ENCODE measurements around the gene SLC6A18. TPM values are rescaled to one million over a fixed set of nuclear protein-coding genes. Genes with fewer than 3 reads are reported as not detected.

SLC6A18 gene
- total and polyA plus RNA-seq, 8 donors, result 0.14 TPM; not detected in 7

DNA sequence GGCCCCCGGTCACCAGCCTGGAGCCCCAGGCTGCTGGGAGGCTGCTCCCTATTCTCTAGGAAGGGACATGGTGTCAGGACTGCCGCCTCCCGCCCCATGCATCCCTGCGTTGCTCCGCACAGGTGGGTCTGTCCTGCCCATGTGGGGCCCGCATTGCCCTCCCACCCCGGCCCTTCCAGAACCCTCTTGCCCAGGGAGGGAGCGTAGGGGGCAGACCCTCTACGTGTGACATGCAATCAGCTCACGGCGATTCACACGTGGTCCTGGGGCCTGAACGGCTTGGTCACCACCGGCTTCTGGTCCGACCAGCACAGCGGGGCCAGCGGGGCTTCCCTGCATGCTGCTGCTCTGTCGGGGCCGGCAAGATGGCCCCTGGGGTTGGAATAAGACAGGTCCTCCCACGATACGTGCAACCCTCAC lies 14.3 kb upstream of the SLC6A18 start:
- ATAC-seq (no peak), FAIRE-seq (no peak), DNase-seq (peak in 2 of 6 donors; percentile 8 to 58)
- no peak overlapping the region for H3K27ac ChIP-seq
- H3K27me3 ChIP-seq, result no peaks in the 10 kb centered on the region
- TF ChIP-seq, protein P1, sequence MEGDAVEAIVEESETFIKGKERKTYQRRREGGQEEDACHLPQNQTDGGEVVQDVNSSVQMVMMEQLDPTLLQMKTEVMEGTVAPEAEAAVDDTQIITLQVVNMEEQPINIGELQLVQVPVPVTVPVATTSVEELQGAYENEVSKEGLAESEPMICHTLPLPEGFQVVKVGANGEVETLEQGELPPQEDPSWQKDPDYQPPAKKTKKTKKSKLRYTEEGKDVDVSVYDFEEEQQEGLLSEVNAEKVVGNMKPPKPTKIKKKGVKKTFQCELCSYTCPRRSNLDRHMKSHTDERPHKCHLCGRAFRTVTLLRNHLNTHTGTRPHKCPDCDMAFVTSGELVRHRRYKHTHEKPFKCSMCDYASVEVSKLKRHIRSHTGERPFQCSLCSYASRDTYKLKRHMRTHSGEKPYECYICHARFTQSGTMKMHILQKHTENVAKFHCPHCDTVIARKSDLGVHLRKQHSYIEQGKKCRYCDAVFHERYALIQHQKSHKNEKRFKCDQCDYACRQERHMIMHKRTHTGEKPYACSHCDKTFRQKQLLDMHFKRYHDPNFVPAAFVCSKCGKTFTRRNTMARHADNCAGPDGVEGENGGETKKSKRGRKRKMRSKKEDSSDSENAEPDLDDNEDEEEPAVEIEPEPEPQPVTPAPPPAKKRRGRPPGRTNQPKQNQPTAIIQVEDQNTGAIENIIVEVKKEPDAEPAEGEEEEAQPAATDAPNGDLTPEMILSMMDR (IDR thresholded peaks at IDR 0.05), result no peak
- WGBS, 2 donors, result 82 to 86% methylated on average over 21 of the region's 21 CpGs
- no peaks in the 10 kb centered on the region for H3K36me3 ChIP-seq
- H3K9me3 ChIP-seq, result no peaks in the 10 kb centered on the region
- intact Hi-C loops (cut with DNase I), result no loop called here
- no peaks in the 10 kb centered on the region for H3K4me1 ChIP-seq
- no peak overlapping the region for H3K4me3 ChIP-seq

DNA sequence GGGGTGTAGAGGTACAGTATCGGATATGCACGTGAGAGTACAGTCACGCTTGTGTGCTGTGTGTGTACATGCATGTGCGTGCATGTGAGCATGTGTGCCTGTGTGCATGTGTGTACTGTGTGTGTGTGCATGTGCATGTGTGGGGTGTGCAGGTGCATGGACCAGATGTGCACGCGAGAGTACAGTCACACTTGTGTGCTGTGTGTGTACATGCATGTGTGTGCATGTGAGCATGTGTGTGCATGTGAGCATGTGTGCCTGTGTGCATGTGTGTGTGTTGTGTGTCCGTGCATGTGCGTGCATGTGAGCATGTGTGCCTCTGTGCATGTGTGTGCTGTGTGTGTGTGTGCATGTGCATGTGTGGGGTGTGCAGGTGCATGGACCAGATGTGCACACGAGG lies 13.5 kb upstream of the SLC6A18 start:
- H3K4me3 ChIP-seq, result no peak overlapping the region
- ATAC-seq (no peak), DNase-seq (no peak), FAIRE-seq (no peak)
- 86 to 95% methylated on average over 9 of the region's 9 CpGs for WGBS, 2 donors
- no peaks in the 10 kb centered on the region for H3K36me3 ChIP-seq
- TF ChIP-seq, protein P1 (IDR thresholded peaks at IDR 0.05), result no peak
- no peaks in the 10 kb centered on the region for H3K9me3 ChIP-seq
- no peak overlapping the region for H3K27ac ChIP-seq
- no peaks in the 10 kb centered on the region for H3K4me1 ChIP-seq
- intact Hi-C loops (cut with DNase I), result no loop called here
- no peaks in the 10 kb centered on the region for H3K27me3 ChIP-seq

DNA sequence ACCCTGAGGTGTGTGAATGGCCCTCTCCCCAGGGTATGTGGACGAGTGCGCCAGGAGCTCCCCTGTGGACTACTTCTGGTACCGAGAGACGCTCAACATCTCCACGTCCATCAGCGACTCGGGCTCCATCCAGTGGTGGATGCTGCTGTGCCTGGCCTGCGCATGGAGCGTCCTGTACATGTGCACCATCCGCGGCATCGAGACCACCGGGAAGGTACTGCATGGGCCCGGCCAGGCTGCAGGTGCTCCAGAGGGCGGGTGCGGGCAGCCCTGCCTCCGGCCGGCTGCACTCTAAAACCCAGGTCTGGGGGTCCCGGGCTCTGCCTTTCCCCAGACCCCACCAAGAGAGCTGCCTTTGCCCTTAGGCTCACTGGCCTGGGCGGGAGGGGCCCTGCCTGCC lies 12.9 kb upstream of the SLC6A18 start:
- DNase-seq, result peak in 2 of 6 donors; percentile 9 to 49
- WGBS, 2 donors, result 83 to 88% methylated on average over 20 of the region's 20 CpGs
- intact Hi-C loops (cut with DNase I), result no loop called here

DNA sequence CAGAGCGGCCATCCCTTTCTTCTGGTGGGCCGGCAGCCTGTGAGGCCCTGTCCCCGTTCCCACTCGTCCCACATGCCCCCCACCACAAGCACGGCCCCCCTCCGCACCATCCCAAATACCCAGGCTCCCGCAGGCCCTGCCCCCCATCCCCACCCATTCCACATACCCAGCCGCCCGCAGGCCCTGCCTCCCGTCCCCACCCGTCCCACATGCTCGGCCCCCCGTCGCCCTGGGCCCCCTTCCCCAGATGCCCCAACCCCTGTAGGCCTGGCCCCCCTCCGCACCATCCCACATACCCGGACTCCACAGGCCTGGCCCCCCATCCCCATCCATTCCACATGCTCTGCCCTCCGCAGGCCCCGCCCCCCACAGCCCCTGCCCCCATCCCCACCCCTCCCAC lies 12.3 kb upstream of the SLC6A18 start:
- TF ChIP-seq, protein P1 (IDR thresholded peaks at IDR 0.05), result no peak
- DNase-seq (peak in 2 of 6 donors; percentile 14 to 75), FAIRE-seq (no peak), ATAC-seq (no peak)
- no peak overlapping the region for H3K4me3 ChIP-seq
- H3K9me3 ChIP-seq, result no peaks in the 10 kb centered on the region
- intact Hi-C loops (cut with DNase I), result no loop called here
- no peaks in the 10 kb centered on the region for H3K4me1 ChIP-seq
- H3K27ac ChIP-seq, result no peak overlapping the region
- H3K36me3 ChIP-seq, result no peaks in the 10 kb centered on the region
- H3K27me3 ChIP-seq, result no peaks in the 10 kb centered on the region
- WGBS, 2 donors, result 75 to 88% methylated on average over 16 to 18 of the region's 18 CpGs

More for the DNA sequence above, 12.9 kb upstream of the SLC6A18 start:
- ATAC-seq (no peak), FAIRE-seq (no peak)
- Histone ChIP-seq H3K27ac (no peak overlapping the region), H3K9me3 (no peaks in the 10 kb centered on the region), H3K36me3 (no peaks in the 10 kb centered on the region), H3K4me3 (no peak overlapping the region), H3K4me1 (no peaks in the 10 kb centered on the region), H3K27me3 (no peaks in the 10 kb centered on the region)
- TF ChIP-seq, protein P1 (IDR thresholded peaks at IDR 0.05), result no peak

DNA sequence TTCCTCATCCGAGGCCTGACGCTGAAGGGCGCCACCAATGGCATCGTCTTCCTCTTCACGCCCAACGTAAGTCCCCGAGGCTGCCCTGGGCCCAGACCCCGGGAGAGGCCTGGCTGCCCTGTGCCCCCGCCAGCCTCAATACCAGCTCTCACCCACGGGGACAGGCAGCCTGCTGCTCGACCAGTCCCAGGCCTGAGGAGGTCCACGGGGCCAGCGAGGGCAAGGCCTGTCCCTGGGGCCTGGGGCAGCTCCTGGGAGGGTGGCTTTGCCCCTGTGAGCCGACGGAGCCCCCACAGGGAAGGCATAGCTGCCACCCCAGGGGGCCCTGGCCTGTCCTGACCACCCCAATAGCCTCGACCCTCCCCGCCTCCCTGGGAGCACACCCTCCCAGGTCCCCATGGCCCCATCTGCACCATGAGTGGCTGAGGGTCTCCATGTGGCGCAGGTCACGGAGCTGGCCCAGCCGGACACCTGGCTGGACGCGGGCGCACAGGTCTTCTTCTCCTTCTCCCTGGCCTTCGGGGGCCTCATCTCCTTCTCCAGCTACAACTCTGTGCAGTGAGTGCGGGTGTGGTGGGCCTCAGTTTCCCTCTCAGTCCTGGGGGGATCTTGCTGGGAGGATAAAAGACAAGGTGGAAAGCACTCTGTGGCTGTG lies 11.5 kb upstream of the SLC6A18 start:
- 75 to 82% methylated on average over 25 of the region's 25 CpGs for WGBS, 2 donors
- H3K4me1 ChIP-seq, result no peaks in the 10 kb centered on the region
- no peak overlapping the region for H3K4me3 ChIP-seq
- peak in 2 of 6 donors; percentile 18 to 67 for DNase-seq
- no peak for ATAC-seq
- no peaks in the 10 kb centered on the region for H3K27me3 ChIP-seq
- H3K36me3 ChIP-seq, result no peaks in the 10 kb centered on the region
- FAIRE-seq, result no peak
- TF ChIP-seq, protein P1 (IDR thresholded peaks at IDR 0.05), result no peak
- intact Hi-C loops (cut with DNase I), result no loop called here
- no peaks in the 10 kb centered on the region for H3K9me3 ChIP-seq
- H3K27ac ChIP-seq, result no peak overlapping the region

All from pancreas (tissue), 10 donors.